ENCODE results near the gene ZSCAN18.

ZSCAN18 gene

DNA sequence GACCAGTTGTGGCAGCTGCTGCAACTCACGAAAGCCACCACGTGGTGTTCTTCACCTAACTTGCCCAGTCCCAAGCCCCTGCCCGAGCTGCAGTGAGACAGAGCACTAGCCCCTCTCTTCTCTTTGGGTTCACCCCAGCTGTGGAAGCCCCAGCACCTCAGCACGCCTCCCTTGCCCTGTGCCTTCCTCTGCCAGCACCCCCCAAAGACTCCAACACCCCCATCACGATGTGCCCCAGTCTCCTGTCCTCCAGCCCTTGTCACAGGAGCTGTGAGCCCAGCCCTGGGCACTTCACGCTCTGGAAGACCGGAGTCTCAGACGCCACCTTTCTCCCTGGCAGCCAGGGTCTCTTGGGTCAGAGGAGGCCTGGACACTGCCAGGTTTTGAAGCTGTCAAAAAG is 41.2 kb downstream of the ZSCAN18 start:
- Histone ChIP-seq H3K4me1 (ENCODE audit: control insufficient read depth, insufficient read depth, low read length, poor library complexity, severe bottlenecking) (no peaks in the 10 kb centered on the region), H3K36me3 (ENCODE audit: control insufficient read depth, insufficient read depth, low read length) (no peaks in the 10 kb centered on the region), H3K27ac (ENCODE audit: low read depth, low read length, severe bottlenecking) (no peak overlapping the region), H3K4me3 (ENCODE audit: extremely low read depth, insufficient read depth, low read length, poor library complexity, severe bottlenecking) (no peak overlapping the region), H3K9me3 (ENCODE audit: control insufficient read depth, low read length) (peaks cover 66% of the 10 kb centered on the region)
- 67% methylated on average over 7 to 8 of the region's 8 CpGs for WGBS, 2 experiments (ENCODE audit: insufficient coverage in 2 of 2)

DNA sequence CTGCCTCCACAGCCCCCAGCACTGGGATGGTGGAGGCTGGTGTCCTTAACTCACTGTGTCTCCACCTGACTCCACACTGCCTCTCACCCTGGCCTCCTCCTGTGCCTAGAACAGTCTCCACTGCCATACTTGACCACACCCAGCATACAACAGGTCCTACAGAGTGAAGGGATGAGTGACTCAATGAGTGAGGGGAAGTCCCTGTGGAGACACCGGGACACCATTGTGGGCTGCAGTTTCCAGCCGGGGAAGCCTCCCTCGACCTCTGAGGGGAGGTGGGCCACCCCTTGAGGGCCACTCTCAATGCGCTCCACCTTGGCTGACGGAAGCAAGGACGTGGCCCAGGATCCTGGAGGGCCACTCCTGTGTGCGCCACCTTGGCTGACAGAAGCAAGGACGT is 41.8 kb downstream of the ZSCAN18 start:
- Histone ChIP-seq H3K27ac (ENCODE audit: low read depth, low read length, severe bottlenecking) (no peak overlapping the region), H3K36me3 (ENCODE audit: control insufficient read depth, insufficient read depth, low read length) (no peaks in the 10 kb centered on the region), H3K4me3 (ENCODE audit: extremely low read depth, insufficient read depth, low read length, poor library complexity, severe bottlenecking) (no peak overlapping the region), H3K9me3 (ENCODE audit: control insufficient read depth, low read length) (peaks cover 65% of the 10 kb centered on the region), H3K4me1 (ENCODE audit: control insufficient read depth, insufficient read depth, low read length, poor library complexity, severe bottlenecking) (no peaks in the 10 kb centered on the region)
- WGBS, 2 experiments (ENCODE audit: insufficient coverage in 2 of 2), result 72 to 75% methylated on average over 7 to 8 of the region's 8 CpGs

DNA sequence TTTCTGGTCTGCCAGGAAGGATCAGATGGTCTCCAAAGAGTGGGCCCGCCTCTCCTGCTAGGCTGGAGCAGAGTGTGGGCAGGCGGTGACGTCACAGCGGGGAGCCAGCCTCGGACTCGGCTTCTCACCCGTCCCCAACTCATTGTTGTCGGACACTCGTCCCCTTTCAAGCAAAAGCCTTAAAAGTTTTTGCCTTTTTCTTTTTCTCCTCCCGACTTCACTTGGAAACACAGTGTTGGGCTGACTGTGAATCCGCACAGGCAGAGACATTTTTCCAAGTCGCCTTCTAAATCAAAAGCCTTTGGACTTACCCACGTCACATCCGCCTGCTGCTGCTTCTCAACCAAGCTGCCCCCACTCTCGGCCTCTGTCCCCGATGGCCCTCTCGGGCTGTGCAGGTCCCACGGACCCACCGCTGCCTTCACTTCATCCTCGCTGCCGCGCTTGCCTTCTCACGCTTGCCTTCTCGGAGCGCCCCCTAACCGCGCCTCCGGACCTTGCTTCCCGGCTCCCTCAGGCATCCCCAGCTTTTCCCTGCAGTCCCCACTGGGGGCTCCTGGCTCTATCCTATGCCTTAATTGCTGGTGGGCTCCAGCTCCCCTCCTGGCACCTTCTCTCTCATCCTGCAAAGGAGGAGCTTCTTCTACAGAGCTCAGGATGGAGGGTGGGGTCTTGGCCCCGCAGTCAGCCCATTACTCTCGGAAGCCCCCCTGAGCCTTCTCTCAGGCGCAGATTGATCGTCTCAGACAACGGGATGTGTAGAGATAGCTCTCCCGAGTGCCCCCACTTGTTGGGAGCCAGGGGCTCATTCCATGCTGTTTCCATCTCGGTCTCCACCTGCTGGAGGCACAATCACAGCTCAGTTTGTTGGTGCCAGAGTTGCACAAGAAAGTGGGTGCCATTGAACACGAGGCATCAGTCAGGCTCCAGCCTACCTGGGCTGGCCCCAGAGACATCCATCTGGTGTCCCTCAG is 42.8 kb downstream of the ZSCAN18 start:
- Histone ChIP-seq H3K36me3 (ENCODE audit: control insufficient read depth, insufficient read depth, low read length) (no peaks in the 10 kb centered on the region), H3K4me3 (ENCODE audit: extremely low read depth, insufficient read depth, low read length, poor library complexity, severe bottlenecking) (no peak overlapping the region), H3K27ac (ENCODE audit: low read depth, low read length, severe bottlenecking) (no peak overlapping the region), H3K9me3 (ENCODE audit: control insufficient read depth, low read length) (peaks cover 70% of the 10 kb centered on the region), H3K4me1 (ENCODE audit: control insufficient read depth, insufficient read depth, low read length, poor library complexity, severe bottlenecking) (no peaks in the 10 kb centered on the region)
- WGBS, 2 experiments (ENCODE audit: insufficient coverage in 2 of 2), result 76 to 77% methylated on average over 34 to 37 of the region's 37 CpGs

DNA sequence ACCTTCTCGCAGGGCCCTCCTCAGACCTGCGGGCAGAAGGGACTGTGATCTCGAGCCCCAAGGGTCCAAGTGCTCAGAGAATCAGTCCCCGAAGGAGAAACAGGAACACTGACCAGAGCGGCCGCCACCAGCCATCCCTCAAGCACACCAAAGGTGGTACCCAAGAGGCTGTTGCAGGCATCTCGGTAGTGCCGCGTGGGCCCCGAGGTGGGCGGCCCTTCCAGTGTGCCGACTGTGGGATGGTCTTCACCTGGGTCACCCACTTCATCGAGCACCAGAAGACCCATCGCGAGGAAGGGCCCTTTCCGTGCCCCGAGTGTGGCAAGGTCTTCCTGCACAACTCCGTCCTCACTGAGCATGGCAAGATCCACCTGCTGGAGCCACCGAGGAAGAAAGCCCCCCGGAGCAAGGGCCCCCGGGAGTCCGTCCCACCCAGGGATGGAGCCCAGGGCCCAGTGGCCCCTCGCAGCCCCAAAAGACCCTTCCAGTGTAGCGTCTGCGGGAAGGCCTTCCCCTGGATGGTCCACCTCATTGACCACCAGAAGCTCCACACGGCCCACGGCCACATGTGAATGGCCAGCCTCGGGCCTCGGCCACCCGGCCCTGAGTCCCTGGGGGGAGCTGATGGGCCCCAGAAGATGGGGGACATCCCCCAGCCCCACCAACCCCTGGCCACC is 44.4 kb downstream of the ZSCAN18 start:
- WGBS, 2 experiments (ENCODE audit: insufficient coverage in 2 of 2), result 83 to 86% methylated on average over 30 of the region's 30 CpGs
- H3K27ac ChIP-seq (ENCODE audit: low read depth, low read length, severe bottlenecking), result no peak overlapping the region

DNA sequence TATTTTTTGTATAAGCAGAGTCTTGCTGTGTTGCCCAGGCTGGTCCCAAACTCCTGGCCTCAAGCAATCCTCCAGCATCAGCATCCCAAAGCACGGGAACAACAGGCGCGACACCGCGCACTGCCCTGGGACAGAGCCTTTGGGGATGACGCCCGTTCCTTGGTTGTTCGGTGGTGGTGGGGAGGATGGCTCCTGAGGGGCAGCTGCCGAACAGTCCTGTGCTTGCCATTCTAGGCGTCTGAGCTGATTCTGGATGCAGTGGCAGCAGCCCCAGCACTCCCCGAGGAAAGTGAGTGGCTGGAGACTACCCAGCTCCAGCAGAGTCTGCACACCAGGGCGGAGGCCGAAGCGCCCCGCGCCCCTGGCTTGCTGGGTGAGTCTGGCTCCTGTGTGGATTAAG is 45.8 kb downstream of the ZSCAN18 start:
- Histone ChIP-seq H3K9me3 (ENCODE audit: control insufficient read depth, low read length) (peaks cover 65% of the 10 kb centered on the region), H3K4me1 (ENCODE audit: control insufficient read depth, insufficient read depth, low read length, poor library complexity, severe bottlenecking) (no peaks in the 10 kb centered on the region), H3K36me3 (ENCODE audit: control insufficient read depth, insufficient read depth, low read length) (no peaks in the 10 kb centered on the region), H3K4me3 (ENCODE audit: extremely low read depth, insufficient read depth, low read length, poor library complexity, severe bottlenecking) (no peak overlapping the region), H3K27ac (ENCODE audit: low read depth, low read length, severe bottlenecking) (no peak overlapping the region)
- WGBS, 2 experiments (ENCODE audit: insufficient coverage in 2 of 2), result 92 to 93% methylated on average over 3 to 12 of the region's 16 CpGs

More for the DNA sequence above, 44.4 kb downstream of the ZSCAN18 start:
- Histone ChIP-seq H3K4me1 (ENCODE audit: control insufficient read depth, insufficient read depth, low read length, poor library complexity, severe bottlenecking) (no peaks in the 10 kb centered on the region), H3K9me3 (ENCODE audit: control insufficient read depth, low read length) (peaks cover 71% of the 10 kb centered on the region), H3K4me3 (ENCODE audit: extremely low read depth, insufficient read depth, low read length, poor library complexity, severe bottlenecking) (no peak overlapping the region), H3K36me3 (ENCODE audit: control insufficient read depth, insufficient read depth, low read length) (no peaks in the 10 kb centered on the region)

DNA sequence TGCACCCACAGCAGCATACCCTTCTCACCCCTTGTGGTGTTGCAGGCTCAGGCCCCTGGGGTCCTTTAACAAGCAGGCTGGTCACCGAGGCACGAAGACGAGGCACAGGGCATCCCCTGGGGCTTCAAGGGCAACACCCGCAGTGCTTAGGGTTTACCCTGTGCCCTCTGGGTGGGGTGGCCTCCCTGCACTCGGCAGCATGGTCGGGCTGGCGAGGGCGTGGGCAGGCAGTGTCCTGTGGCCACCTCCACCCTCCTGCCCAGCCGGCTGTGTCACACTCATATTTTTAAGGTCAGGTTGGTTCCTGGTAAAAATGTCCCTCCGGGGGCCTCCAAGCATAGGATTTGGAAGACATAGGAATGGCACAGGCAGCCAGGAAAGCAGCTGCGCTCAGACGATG is 50.4 kb downstream of the ZSCAN18 start:
- 82 to 87% methylated on average over 9 to 12 of the region's 12 CpGs for WGBS, 2 experiments (ENCODE audit: insufficient coverage in 2 of 2)
- H3K27ac ChIP-seq (ENCODE audit: low read depth, low read length, severe bottlenecking), result no peak overlapping the region
- H3K9me3 ChIP-seq (ENCODE audit: control insufficient read depth, low read length), result peaks cover 70% of the 10 kb centered on the region

DNA sequence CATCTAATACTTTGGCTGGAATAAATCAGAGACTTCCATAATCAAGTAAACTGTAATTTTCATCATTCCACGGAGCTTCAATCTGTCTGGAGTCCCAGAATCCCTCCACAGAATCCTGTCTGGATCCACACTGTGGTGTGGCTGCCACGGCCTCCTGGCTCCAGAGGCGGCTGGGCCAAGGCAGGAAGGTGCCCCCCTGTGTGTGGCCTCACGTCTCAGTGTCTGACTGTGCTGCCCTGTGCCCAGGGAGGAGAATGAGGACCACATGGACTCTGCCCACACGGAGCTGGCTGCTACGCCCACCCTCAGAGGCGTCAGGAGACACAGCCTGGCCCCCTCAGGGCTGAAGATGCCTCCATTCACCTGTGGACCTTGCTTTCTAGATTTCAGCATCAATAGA is 51.2 kb downstream of the ZSCAN18 start:
- no peak overlapping the region for H3K27ac ChIP-seq (ENCODE audit: low read depth, low read length, severe bottlenecking)
- no peaks in the 10 kb centered on the region for H3K36me3 ChIP-seq (ENCODE audit: control insufficient read depth, insufficient read depth, low read length)
- no peak overlapping the region for H3K4me3 ChIP-seq (ENCODE audit: extremely low read depth, insufficient read depth, low read length, poor library complexity, severe bottlenecking)
- H3K4me1 ChIP-seq (ENCODE audit: control insufficient read depth, insufficient read depth, low read length, poor library complexity, severe bottlenecking), result no peaks in the 10 kb centered on the region
- peaks cover 64% of the 10 kb centered on the region for H3K9me3 ChIP-seq (ENCODE audit: control insufficient read depth, low read length)
- WGBS, 2 experiments (ENCODE audit: insufficient coverage in 2 of 2), result 47 to 51% methylated on average over 7 of the region's 7 CpGs

More for the DNA sequence above, 50.4 kb downstream of the ZSCAN18 start:
- H3K4me3 ChIP-seq (ENCODE audit: extremely low read depth, insufficient read depth, low read length, poor library complexity, severe bottlenecking), result no peak overlapping the region
- no peaks in the 10 kb centered on the region for H3K36me3 ChIP-seq (ENCODE audit: control insufficient read depth, insufficient read depth, low read length)
- no peaks in the 10 kb centered on the region for H3K4me1 ChIP-seq (ENCODE audit: control insufficient read depth, insufficient read depth, low read length, poor library complexity, severe bottlenecking)

DNA sequence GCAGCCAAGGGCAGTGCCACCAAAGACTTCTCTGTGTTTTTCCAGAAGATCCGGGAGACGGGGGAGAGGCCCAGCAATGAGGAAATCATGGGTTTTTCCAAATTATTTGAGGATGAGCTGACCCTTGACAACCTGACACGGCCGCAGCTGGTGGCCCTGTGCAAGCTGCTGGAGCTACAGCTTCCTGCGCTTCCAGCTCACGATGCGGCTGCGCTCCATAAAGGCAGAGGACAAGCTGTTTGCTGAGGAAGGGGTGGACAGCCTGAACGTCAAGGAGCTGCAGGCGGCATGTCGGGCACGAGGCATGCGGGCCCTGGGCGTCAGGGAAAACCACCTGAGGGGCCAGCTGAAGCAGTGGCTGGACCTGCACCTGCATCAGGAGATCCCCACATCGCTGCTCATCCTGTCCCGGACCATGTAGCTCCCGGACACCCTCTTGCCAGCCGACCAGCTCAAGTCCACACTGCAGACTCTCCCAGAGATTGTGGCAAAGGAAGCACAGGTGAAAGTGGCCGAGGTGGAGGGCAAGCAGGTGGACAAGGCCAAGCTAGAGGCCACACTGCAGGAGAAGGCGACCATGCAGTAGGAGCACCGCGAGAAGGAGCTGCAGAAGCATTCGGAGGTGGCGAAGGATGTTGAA is 52.5 kb downstream of the ZSCAN18 start:
- Histone ChIP-seq H3K27ac (ENCODE audit: low read depth, low read length, severe bottlenecking) (no peak overlapping the region), H3K4me3 (ENCODE audit: extremely low read depth, insufficient read depth, low read length, poor library complexity, severe bottlenecking) (no peak overlapping the region), H3K9me3 (ENCODE audit: control insufficient read depth, low read length) (peaks cover 64% of the 10 kb centered on the region), H3K4me1 (ENCODE audit: control insufficient read depth, insufficient read depth, low read length, poor library complexity, severe bottlenecking) (no peaks in the 10 kb centered on the region), H3K36me3 (ENCODE audit: control insufficient read depth, insufficient read depth, low read length) (no peaks in the 10 kb centered on the region)
- 79 to 86% methylated on average over 24 of the region's 24 CpGs for WGBS, 2 experiments (ENCODE audit: insufficient coverage in 2 of 2)

DNA sequence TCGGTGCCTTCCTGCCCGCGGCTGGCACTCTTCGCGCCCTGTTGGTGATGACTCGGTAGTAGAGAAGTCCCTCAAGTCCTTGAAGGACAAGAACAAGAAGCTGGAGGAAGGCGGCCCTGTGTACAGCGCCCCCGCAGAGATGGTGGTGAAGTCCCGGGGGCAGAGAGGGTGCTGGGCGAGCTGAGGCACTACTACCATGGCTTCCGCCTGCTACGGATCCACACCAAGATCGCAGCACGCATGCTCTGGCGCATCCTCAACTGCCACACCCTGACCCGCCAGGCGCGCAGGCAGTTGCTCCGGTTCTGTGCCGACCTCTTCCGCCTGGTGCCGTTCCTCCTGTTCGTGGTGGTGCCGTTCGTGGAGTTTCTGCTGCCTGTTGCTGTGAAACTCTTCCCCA is 53.1 kb downstream of the ZSCAN18 start:
- Histone ChIP-seq H3K27ac (ENCODE audit: low read depth, low read length, severe bottlenecking) (no peak overlapping the region), H3K9me3 (ENCODE audit: control insufficient read depth, low read length) (peaks cover 63% of the 10 kb centered on the region), H3K4me1 (ENCODE audit: control insufficient read depth, insufficient read depth, low read length, poor library complexity, severe bottlenecking) (no peaks in the 10 kb centered on the region), H3K4me3 (ENCODE audit: extremely low read depth, insufficient read depth, low read length, poor library complexity, severe bottlenecking) (no peak overlapping the region), H3K36me3 (ENCODE audit: control insufficient read depth, insufficient read depth, low read length) (no peaks in the 10 kb centered on the region)
- WGBS, 2 experiments (ENCODE audit: insufficient coverage in 2 of 2), result 95 to 97% methylated on average over 23 to 26 of the region's 26 CpGs

DNA sequence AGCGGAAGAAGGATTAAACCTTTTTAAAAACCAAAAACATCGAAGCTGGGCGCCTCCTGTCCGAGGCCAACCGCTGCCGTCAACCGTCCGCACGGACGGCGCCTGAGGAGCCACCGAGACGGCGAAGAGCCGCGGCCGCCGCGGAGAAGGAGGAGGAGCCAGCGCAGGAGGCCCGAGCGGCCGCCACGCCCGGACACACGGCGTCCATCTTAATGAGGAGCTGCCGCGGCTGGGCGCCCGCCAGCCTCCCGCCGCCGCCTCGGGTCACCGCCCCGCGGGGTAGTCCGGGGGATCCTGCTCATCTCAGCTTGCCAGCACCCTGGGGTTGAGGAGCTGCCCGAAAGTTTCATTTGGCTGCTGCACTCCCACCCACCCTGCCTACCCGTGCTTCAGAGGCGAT is 53.6 kb downstream of the ZSCAN18 start:
- Histone ChIP-seq H3K9me3 (ENCODE audit: control insufficient read depth, low read length) (peaks cover 59% of the 10 kb centered on the region), H3K4me3 (ENCODE audit: extremely low read depth, insufficient read depth, low read length, poor library complexity, severe bottlenecking) (no peak overlapping the region), H3K4me1 (ENCODE audit: control insufficient read depth, insufficient read depth, low read length, poor library complexity, severe bottlenecking) (no peaks in the 10 kb centered on the region), H3K27ac (ENCODE audit: low read depth, low read length, severe bottlenecking) (no peak overlapping the region), H3K36me3 (ENCODE audit: control insufficient read depth, insufficient read depth, low read length) (no peaks in the 10 kb centered on the region)
- WGBS, 2 experiments (ENCODE audit: insufficient coverage in 2 of 2), result 93% methylated on average over 32 to 40 of the region's 42 CpGs

Measured in mesodermal cell (in vitro differentiated cells).